Neural crest cell (in vitro differentiated cells): Measurements from ENCODE around the gene ZNF423. TPM values are rescaled to one million over a fixed set of nuclear protein-coding genes. Genes with fewer than 3 reads are reported as not detected.
A peak's percentile ranks its signal among the peaks of the same experiment; 100 is the strongest.

Source experiments
- DNase-seq: peaks from one replicate; pipeline ENCODE4 v3.0.0; 2021; ENCODE audit warnings: low read depth, mixed read lengths, low spot score
- H3K27ac Mint-ChIP-seq: one replicate; pipeline ENCODE4 v1.8.0; 2021; ENCODE audit warnings: mild to moderate bottlenecking, mixed read lengths; ENCODE audit not compliant: unreplicated experiment
- H3K27me3 Mint-ChIP-seq: 2 replicates; pipeline ENCODE4 v1.8.0; 2021; ENCODE audit warnings: low read depth, mild to moderate bottlenecking, mixed read lengths
- H3K36me3 Mint-ChIP-seq: 2 replicates; pipeline ENCODE4 v1.8.0; 2021; ENCODE audit warnings: low read depth, mild to moderate bottlenecking, mixed read lengths
- H3K4me1 Mint-ChIP-seq: 2 replicates; pipeline ENCODE4 v1.8.0; 2021; ENCODE audit warnings: mixed read lengths
- H3K4me3 Mint-ChIP-seq: one replicate; pipeline ENCODE4 v1.8.0; 2021; ENCODE audit warnings: mild to moderate bottlenecking, mixed read lengths
- H3K9me3 Mint-ChIP-seq: 2 replicates; pipeline ENCODE4 v1.8.0; 2021; ENCODE audit warnings: mixed read lengths
- total RNA-seq: library from RNA; stranded (reverse); gene quantifications from 2 replicates; pipeline ENCODE4 v1.2.1, GENCODE V29; 2021
- TF ChIP-seq, protein P1 (sequence below): fragments of 200-600 bp; sonication (generic); conservative IDR thresholded peaks from 2 replicates; pipeline ENCODE4 v1.5.0; 2021; ENCODE audit warnings: antibody characterized with exemption, mild to moderate bottlenecking

ZNF423 gene
- total RNA-seq, 1 donor from 2014 or later: 55.4 TPM

DNA sequence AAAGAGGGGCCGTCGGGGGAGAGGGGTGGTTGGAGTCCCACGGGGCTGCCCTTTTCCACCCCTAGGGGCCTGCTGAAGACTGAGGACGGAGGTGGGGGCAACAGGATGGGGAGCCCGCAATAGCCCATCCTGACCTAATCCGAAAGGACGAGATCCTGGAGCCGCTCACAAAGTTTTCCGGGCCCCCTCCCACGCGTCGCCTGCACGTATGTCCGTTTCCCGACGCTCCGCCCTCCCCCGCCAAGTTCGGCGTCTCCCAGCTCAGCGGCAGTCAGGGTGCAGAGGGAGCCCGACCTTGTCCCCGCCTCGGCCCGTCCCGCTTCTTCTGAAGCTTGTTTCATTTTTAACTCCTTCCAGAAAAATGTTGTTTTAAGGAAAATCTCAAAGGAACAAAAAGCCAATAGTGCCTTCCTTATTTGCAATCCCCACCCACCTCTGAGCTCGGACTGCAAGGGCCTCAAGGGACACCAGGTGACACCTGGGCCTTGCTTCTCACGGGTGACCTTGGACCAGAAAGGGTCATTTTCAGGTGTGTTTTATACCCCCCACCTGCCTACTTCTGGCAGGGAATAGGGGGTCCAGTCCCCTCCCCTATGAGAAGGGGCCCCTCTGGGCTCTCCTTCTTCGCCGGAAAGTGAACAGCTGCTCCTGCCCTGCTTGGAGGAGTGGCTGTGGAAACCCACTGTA lies 3.4 kb upstream of the ZNF423 start:
- Mint-ChIP-seq H3K36me3 (peaks cover 2% of the 10 kb centered on the region), H3K4me3 (peak overlapping the region; percentile 86), H3K4me1 (peaks cover 19% of the 10 kb centered on the region), H3K27me3 (peaks cover 36% of the 10 kb centered on the region), H3K27ac (no peak overlapping the region), H3K9me3 (no peaks in the 10 kb centered on the region)
- no peak for DNase-seq
- TF ChIP-seq, protein P1, sequence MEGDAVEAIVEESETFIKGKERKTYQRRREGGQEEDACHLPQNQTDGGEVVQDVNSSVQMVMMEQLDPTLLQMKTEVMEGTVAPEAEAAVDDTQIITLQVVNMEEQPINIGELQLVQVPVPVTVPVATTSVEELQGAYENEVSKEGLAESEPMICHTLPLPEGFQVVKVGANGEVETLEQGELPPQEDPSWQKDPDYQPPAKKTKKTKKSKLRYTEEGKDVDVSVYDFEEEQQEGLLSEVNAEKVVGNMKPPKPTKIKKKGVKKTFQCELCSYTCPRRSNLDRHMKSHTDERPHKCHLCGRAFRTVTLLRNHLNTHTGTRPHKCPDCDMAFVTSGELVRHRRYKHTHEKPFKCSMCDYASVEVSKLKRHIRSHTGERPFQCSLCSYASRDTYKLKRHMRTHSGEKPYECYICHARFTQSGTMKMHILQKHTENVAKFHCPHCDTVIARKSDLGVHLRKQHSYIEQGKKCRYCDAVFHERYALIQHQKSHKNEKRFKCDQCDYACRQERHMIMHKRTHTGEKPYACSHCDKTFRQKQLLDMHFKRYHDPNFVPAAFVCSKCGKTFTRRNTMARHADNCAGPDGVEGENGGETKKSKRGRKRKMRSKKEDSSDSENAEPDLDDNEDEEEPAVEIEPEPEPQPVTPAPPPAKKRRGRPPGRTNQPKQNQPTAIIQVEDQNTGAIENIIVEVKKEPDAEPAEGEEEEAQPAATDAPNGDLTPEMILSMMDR: no peak

DNA sequence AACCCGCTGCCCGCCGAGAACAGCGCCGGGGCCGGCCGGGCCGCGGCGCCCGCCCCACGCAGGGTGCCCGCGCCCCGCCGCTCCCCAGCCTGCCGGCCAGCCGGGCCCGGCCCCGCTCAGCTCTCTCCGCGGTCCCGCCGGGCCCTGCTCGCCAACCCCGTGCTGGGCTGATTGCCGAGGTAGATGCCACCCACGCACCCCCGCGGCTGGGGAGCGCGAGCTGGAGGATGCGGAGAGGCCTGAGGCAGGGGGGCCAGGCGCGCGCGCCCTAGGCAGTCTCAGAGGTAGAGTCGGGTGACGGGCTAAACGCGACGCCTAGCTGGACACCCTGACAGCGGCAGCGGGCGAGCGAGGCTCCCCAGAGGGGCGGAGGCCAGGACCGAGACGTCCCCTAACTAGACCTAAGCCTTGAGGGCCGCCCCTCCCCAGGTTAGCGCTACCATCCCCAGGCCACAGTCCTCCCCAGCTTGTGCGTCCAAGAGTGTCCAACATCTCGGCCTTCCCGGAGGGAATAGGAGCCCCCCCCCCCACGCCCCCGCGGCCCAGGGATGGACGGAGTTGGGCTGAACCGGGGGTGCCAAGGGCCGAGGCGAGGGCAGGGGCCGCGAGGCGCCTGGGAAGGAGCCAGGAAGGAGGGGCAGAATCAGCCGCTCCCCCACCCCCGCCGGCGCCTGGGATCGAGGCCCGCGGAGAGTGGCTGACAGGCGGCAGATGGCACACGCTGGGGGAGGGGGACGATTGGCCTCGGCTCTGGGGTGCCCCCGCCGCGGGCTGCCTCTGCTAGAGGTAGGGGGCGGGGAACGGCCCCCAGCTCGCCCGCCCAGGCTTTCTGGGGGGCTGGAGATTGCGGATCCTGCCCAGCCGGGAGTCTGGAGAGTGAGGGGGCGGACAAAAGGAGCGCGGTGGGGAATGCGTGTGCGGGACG lies 2.5 kb upstream of the ZNF423 start:
- peak; percentile 48 for DNase-seq
- no peak overlapping the region for H3K27ac Mint-ChIP-seq
- H3K4me1 Mint-ChIP-seq: peaks cover 23% of the 10 kb centered on the region
- H3K27me3 Mint-ChIP-seq: peaks cover 39% of the 10 kb centered on the region
- H3K9me3 Mint-ChIP-seq: no peaks in the 10 kb centered on the region
- peak overlapping the region; percentile 86 for H3K4me3 Mint-ChIP-seq
- TF ChIP-seq, protein P1: no peak
- peaks cover 3% of the 10 kb centered on the region for H3K36me3 Mint-ChIP-seq

DNA sequence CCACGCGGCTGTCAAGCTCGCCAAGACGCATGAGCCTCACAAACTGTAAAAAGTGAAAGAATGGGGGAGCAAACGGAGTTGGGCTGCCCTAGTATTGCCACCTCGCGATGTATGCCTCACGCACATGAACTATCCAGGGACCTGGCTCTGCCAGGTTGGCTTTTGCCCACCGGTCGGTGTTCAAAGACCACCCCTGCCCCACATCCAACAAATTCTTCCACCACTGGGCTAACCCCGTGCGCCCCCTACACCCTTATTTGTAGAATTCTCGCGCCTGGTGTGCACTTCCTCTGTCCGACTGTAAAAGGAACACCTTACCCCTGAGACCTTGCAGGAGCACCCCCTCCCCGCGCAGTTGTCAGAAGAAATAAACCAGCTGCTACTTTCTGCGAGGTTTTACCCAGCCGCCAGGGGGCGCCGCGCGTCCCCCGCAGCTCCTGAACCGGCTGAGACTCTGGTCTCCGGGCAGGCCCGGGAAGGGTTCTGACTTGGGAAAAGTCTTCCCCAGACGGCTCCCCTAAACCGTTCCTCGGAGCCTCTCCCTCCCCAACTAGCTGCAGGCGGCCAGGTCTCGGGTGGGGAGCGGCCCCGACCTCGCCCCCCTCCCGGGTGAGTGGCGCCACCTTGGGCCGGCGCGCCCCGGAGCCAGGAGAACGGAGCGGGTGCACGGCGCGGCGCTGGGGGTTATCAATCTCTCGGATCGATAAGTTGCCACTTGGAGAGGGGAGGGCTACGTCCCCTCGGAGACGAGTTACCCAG lies 1.7 kb upstream of the ZNF423 start:
- no peaks in the 10 kb centered on the region for H3K9me3 Mint-ChIP-seq
- peak; percentile 50 for DNase-seq
- H3K36me3 Mint-ChIP-seq: peaks cover 3% of the 10 kb centered on the region
- peaks cover 39% of the 10 kb centered on the region for H3K27me3 Mint-ChIP-seq
- H3K4me3 Mint-ChIP-seq: peak overlapping the region; percentile 93
- peak overlapping the region; percentile 90 for H3K27ac Mint-ChIP-seq
- TF ChIP-seq, protein P1: peak; percentile 95
- peaks cover 32% of the 10 kb centered on the region for H3K4me1 Mint-ChIP-seq

DNA sequence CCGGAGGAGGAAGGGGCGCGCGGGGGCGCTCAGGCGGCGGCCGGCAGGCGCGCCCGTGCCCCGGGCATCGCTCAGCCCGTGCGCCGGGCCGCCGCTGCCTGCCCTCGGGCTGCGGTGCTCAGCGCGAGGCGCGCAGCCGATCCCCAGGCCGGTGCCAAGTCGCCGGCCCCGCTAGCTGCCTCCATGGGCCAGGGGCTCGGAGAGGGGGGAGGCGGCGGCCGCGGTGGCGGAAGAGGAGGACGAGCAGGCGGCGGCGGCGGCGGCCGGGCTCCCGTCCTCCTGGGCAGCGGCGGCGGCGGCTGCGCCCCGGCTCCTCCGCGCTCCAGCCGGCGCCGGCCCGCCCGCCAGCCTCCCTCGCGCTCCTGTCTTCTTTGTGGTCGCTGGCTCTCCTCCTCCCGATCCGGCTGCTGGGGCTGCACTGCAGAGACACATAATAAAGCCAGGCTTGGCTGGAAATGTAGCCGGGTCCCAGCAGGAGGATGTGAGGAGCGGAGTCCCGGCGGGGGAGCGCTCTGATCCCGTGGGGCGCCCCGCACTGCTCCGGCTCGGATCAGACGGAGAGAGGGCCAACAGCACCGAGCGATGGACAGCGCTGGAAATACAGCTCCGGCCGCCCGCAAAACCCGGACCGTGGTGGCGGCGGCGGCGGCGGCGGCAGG lies 889 bp upstream of the ZNF423 start:
- H3K27me3 Mint-ChIP-seq: peaks cover 40% of the 10 kb centered on the region
- peak; percentile 69 for DNase-seq
- peaks cover 3% of the 10 kb centered on the region for H3K36me3 Mint-ChIP-seq
- peak overlapping the region; percentile 94 for H3K27ac Mint-ChIP-seq
- H3K4me1 Mint-ChIP-seq: peaks cover 40% of the 10 kb centered on the region
- H3K9me3 Mint-ChIP-seq: no peaks in the 10 kb centered on the region
- H3K4me3 Mint-ChIP-seq: peak overlapping the region; percentile 93
- TF ChIP-seq, protein P1: no peak
